A549 treated with dexamethasone at 1 μM for 4 hours (cell line): ENCODE data around the gene FAM13C. TPM values are rescaled to one million over a fixed set of nuclear protein-coding genes. Genes with fewer than 3 reads are reported as not detected.

ENCODE experiments used
- total RNA-seq: library from RNA; stranded (reverse); fragments of 200-300 nt; extraction: Qiagen RNA extraction; gene quantifications from 5 replicates; pipeline ENCODE4 v1.2.3, GENCODE V29; 2022

The FAM13C gene
- 0.07 to 0.32 TPM (median 0.14 TPM) in 4 of 5 replicates, not detected in the other for total RNA-seq

DNA sequence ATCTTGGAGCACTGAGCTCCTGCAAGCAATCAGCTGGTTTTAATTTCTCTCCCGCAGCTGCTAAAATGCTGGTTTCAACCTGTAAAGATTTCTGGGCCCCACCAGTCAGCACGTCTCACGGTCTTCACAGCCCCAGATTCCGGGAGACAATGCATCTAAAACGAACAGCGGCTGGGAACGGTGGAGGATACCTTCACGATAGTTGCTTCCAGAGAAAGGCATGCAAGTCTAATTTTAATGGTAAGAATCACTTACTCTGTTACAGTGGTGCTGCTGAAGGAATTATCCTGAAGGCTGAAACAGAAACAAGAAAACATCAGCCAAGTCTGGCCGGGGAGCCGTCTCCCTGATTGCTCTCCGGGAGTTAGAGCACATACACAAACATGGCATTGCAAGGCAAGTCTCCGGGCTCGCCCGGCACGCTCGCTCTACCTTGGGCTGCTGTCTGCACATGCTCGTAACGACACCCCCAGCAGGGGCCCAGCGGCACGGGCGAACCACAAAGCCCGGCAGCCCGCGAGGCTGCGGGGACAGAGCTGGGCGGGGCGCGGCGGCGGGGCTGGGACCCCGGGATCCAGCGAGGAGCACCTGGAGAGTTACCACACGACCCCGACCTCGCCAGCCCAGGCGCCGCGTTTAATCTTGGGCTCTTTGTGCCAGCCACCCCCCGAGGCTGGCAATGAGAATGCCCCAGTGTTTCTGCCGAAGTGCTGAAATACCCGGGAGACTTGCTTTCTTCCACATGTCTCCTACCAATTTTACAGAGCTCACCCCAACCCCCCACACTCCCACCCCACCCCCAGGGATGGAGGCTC is at the start of gene FAM13C:
Gene FAM13C (minus strand): TSS at position 406 of the 815 bp plus-strand sequence. CDS start 89 bp downstream, at position 317.

Other genes with a start within 250 kb of the FAM13C start
- 0.32 to 0.59 TPM (median 0.42 TPM) in 5 replicates for gene PHYHIPL, start 185.9 kb downstream of the FAM13C start, total RNA-seq